ENCODE measurements around the gene CCL13.

The CCL13 gene

DNA sequence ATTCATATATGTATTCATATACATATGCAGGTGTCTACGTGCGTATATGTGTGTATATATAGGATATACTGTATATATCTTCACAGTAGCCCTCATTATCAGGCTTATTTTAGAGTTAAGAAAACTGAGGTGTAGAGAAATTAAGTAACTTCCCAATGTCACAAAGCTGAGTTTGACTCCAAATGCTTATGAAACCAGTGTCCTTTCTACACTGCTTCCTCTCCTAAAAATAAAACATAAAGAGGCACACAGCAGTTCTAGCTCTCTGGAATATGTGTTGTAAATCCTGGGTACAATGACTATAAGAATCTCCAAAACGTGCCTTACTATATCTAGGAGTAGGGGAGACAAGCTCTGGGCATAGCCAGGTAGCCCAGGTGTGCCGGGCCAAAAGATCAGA lies 46.7 kb downstream of the CCL13 start:
- Histone ChIP-seq H3K27me3 (ENCODE audit: low read depth, low read length) (no peaks in the 10 kb centered on the region), H3K27ac (ENCODE audit: low read length) (no peak overlapping the region), H3K36me3 (ENCODE audit: control insufficient read depth in 1 of 2, insufficient read depth in 2 of 2, low read length in 2 of 2) (no peaks in the 10 kb centered on the region), H3K9me3 (ENCODE audit: control insufficient read depth in 1 of 2, low read length in 2 of 2) (no peaks in the 10 kb centered on the region), H3K4me1 (ENCODE audit: control insufficient read depth in 1 of 2, insufficient read depth in 2 of 2, low read length in 2 of 2) (no peaks in the 10 kb centered on the region), H3K4me3 (ENCODE audit: low read depth in 1 of 2, low read length in 2 of 2) (no peak overlapping the region)

- Histone ChIP-seq H3K27ac (ENCODE audit: low read length) (no peak overlapping the region), H3K9me3 (ENCODE audit: control insufficient read depth in 1 of 2, low read length in 2 of 2) (no peaks in the 10 kb centered on the region), H3K36me3 (ENCODE audit: control insufficient read depth in 1 of 2, insufficient read depth in 2 of 2, low read length in 2 of 2) (no peaks in the 10 kb centered on the region), H3K27me3 (ENCODE audit: low read depth, low read length) (no peaks in the 10 kb centered on the region), H3K4me1 (ENCODE audit: control insufficient read depth in 1 of 2, insufficient read depth in 2 of 2, low read length in 2 of 2) (no peaks in the 10 kb centered on the region), H3K4me3 (ENCODE audit: low read depth in 1 of 2, low read length in 2 of 2) (no peak overlapping the region)
These were observed 49.9 kb downstream of the CCL13 start for GRCh38 chr17:34406226-34406625.

Measured in muscle layer of duodenum (tissue), 2 donors.